PFSK-1 (cell line): ENCODE results near the gene LYSMD4.

ENCODE experiments used
- POLR2AphosphoS5 ChIP-seq: IDR thresholded peaks from 2 replicates; pipeline ENCODE4 v1.6.1; 2012; ENCODE audit warnings: low read depth, mild to moderate bottlenecking, control low read depth, low read length, moderate library complexity
- SIN3A ChIP-seq: IDR thresholded peaks from 2 replicates; pipeline ENCODE4 v1.6.1; 2012; ENCODE audit warnings: mild to moderate bottlenecking, low read length, moderate library complexity, borderline replicate concordance; ENCODE audit not compliant: insufficient read depth
- TAF1 ChIP-seq: IDR thresholded peaks from 2 replicates; pipeline ENCODE4 v1.6.1; 2012; ENCODE audit warnings: low read length, control low read depth, borderline replicate concordance; ENCODE audit not compliant: insufficient read depth
- TF ChIP-seq, protein P1 (sequence below), 2 experiments: IDR thresholded peaks; 2 replicates each; pipeline versions ENCODE4 v1.6.1 to v1.8.0; 2011 to 2012; ENCODE audit warnings: low read depth in 2 of 2, low read length in 2 of 2, control low read depth in 1 of 2, inconsistent platforms in 1 of 2, mild to moderate bottlenecking in 1 of 2, moderate library complexity in 1 of 2; ENCODE audit not compliant: insufficient read depth in 1 of 2

DNA sequence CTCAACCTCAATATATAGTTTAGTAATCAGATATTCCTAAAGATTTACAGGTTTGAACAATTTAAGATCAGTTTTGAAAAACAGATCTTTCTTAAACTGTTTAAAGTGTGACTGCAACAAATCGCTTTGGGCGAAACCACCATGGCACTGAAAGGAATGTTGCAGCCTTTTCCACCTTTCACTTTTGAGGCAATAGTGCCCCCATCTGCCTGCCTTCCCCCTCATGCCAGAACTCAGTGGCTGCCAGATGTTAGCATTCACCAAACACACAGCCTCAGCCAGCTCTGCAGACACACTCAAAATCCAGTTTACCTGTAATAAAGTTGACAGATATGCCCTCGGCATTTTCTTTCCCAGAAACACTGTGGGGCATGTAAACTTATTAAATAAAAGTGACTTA is 3.3 kb downstream of the LYSMD4 start:
- TF ChIP-seq, protein P1, sequence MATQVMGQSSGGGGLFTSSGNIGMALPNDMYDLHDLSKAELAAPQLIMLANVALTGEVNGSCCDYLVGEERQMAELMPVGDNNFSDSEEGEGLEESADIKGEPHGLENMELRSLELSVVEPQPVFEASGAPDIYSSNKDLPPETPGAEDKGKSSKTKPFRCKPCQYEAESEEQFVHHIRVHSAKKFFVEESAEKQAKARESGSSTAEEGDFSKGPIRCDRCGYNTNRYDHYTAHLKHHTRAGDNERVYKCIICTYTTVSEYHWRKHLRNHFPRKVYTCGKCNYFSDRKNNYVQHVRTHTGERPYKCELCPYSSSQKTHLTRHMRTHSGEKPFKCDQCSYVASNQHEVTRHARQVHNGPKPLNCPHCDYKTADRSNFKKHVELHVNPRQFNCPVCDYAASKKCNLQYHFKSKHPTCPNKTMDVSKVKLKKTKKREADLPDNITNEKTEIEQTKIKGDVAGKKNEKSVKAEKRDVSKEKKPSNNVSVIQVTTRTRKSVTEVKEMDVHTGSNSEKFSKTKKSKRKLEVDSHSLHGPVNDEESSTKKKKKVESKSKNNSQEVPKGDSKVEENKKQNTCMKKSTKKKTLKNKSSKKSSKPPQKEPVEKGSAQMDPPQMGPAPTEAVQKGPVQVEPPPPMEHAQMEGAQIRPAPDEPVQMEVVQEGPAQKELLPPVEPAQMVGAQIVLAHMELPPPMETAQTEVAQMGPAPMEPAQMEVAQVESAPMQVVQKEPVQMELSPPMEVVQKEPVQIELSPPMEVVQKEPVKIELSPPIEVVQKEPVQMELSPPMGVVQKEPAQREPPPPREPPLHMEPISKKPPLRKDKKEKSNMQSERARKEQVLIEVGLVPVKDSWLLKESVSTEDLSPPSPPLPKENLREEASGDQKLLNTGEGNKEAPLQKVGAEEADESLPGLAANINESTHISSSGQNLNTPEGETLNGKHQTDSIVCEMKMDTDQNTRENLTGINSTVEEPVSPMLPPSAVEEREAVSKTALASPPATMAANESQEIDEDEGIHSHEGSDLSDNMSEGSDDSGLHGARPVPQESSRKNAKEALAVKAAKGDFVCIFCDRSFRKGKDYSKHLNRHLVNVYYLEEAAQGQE (IDR thresholded peaks at IDR 0.05; ENCODE audit: insufficient read depth in 1 of 2, low read depth in 2 of 2, low read length in 2 of 2), result no peak
- TF ChIP-seq TAF1 (no peak), POLR2AphosphoS5 (no peak), SIN3A (no peak)
